Aorta (tissue), 5 donors: ENCODE data around the gene ZXDC. TPM values are rescaled to one million over a fixed set of nuclear protein-coding genes. Genes with fewer than 3 reads are reported as not detected.
A peak's percentile ranks its signal among the peaks of the same experiment; 100 is the strongest.

ENCODE experiments used
- ATAC-seq: fragments of 200-7000 bp; cut with Tn5 transposase; one replicate; pipeline ENCODE4 v1.9.1; 2022; ENCODE audit warnings: moderate library complexity; ENCODE audit not compliant: low FRiP score
- DNase-seq, 2 donors: peaks; one replicate each; pipeline ENCODE4 v3.0.0-alpha.2; 2020
- H3K27ac ChIP-seq, 2 donors: one replicate each; pipeline ENCODE4 v1.5.1; 2013; ENCODE audit warnings: low read length in 2 of 2, mild to moderate bottlenecking in 2 of 2, moderate library complexity in 2 of 2, control low read depth in 1 of 2, inconsistent platforms in 1 of 2, low read depth in 1 of 2
- H3K27me3 ChIP-seq, 2 donors: one replicate each; pipeline ENCODE4 v1.6.1; 2013; ENCODE audit warnings: control low read depth in 1 of 2, low read length in 1 of 2, mild to moderate bottlenecking in 1 of 2, moderate library complexity in 1 of 2; ENCODE audit not compliant: insufficient read depth in 2 of 2, control insufficient read depth in 1 of 2
- H3K36me3 ChIP-seq, 2 donors: one replicate each; pipeline ENCODE4 v1.6.1; 2013; ENCODE audit warnings: control low read depth in 1 of 2, low read length in 1 of 2, mild to moderate bottlenecking in 1 of 2; ENCODE audit not compliant: insufficient read depth in 2 of 2, control insufficient read depth in 1 of 2
- H3K4me1 ChIP-seq, 2 donors: one replicate each; pipeline ENCODE4 v1.6.1; 2013; ENCODE audit warnings: low read length in 2 of 2, control low read depth in 1 of 2, mild to moderate bottlenecking in 1 of 2, moderate library complexity in 1 of 2; ENCODE audit not compliant: insufficient read depth in 2 of 2, control insufficient read depth in 1 of 2
- H3K4me3 ChIP-seq, 2 donors: one replicate each; pipeline ENCODE4 v1.5.1; 2013; ENCODE audit warnings: low read length in 2 of 2, control low read depth in 1 of 2, mild to moderate bottlenecking in 1 of 2
- H3K9me3 ChIP-seq: one replicate; pipeline ENCODE4 v1.6.1; 2013; ENCODE audit warnings: mild to moderate bottlenecking, low read length; ENCODE audit not compliant: control insufficient read depth
- WGBS, 2 donors: extraction: QIAGEN DNeasy Blood & Tissue Kit; methylation state at CpG; one replicate each; pipeline ENCODE4 v1.1.7; 2013; 5-methylcytosine and 5-hydroxymethylcytosine counted together
- intact Hi-C, 2 donors: fragments of 100-400 bp; cut with DNase I; formaldehyde crosslinking; loops; one replicate each; pipeline versions ENCODE4 v1.14.2 to v1.15.0; 2022
- polyA plus RNA-seq, 2 donors: library from polyadenylated mRNA; stranded (reverse); fragments of 200-250 nt; gene quantifications; one replicate each; pipeline ENCODE4 v1.2.3, GENCODE V29; 2013
- total RNA-seq, 2 donors: library from RNA; stranded (reverse); fragmentation: NEBNext Ultra II Directional; extraction: Animal tissue kit (Norgen Biotek cat#: 25700); gene quantifications; one replicate each; pipeline ENCODE4 v1.2.1, GENCODE V29; 2021
- donor health status: healthy with polysubstance abuse.
- donor health status: Bipolar disorder and iron deficiency.
- donor health status: DM: no; HTN: no; CAD: no.
- donor health status: DM: no; HTN: no; CAD: no.
- donor health status: DM: yes; HTN: yes; CAD: no.

The ZXDC gene
- total and polyA plus RNA-seq, 4 donors = 4.4 to 37.5 (median 25.8) TPM

DNA sequence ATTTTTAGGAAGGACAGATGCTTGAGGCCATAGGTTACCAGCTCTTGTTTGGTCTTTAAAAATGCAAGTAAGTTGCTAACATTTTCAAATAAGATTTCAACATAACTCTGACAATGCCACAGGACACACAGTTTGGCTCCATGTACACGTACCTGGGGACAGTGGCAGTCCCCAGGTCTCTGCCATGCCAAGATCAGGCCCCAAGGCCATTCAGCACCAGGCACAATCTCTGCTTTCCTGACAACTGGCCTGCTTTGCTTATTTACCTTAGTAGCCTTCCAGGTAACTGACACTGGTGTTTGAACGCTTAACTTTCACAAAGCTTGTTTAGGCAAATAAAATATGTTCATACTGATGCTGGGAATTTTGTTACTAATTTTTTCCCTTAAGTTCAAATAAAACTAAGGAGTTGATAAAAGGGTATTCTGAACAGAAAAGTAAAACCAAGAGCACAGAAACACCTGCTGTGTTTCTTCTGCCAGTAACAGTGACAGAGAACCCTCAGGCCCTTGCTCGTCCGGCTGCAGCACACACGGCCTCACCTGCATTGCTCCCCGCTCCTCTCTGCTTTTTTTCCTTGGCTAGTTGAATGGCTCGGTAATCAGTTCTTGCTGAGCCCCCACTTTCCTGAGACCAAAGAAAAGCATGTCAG, 16.5 kb downstream of the ZXDC start:
- WGBS, 2 donors = 82 to 83% methylated on average over 7 of the region's 7 CpGs
- Histone ChIP-seq H3K27me3 (no peaks in the 10 kb centered on the region), H3K4me1 (no peaks in the 10 kb centered on the region), H3K36me3 (peaks cover 0 to 4% of the 10 kb centered on the region in 2 donors), H3K9me3 (no peaks in the 10 kb centered on the region), H3K4me3 (no peak overlapping the region), H3K27ac (no peak overlapping the region)
- ATAC-seq (no peak), DNase-seq (no peak)
- intact Hi-C loops = no loop called here

DNA sequence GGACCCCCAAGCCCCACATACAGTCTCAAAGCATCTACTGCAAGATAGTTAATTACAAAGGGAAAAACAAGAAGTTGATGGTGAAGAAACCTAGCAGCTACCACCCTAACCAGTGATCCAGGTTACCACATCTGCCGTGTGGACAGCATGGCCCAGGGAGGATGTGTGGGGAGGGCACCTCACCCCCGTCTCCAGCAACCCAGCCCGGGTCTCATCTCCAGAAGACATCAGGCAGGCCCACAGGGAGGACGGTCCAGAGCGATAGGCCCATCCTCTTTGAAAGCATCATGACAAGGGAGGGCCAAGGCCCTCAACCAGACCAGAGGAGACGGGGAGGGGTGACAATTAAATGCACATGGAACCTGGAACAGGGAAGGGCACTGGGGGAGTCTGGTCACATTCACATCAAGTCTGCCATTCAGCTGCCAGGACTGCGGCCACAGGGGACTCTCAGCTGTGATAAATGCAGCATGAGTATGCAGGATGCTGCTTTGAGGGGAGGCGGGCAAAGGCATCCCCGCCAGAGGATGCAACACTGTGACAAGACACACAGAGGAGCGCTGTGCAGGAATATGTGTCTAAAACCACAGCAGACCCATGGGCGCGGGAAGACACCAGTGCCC, 18.8 kb downstream of the ZXDC start:
- no peak for ATAC-seq
- H3K4me3 ChIP-seq = no peak overlapping the region
- intact Hi-C loops = no loop called here
- peak in 1 of 2 donors; percentile 32 for DNase-seq
- WGBS, 2 donors = 81 to 89% methylated on average over 12 of the region's 12 CpGs
- peaks cover 0 to 4% of the 10 kb centered on the region in 2 donors for H3K36me3 ChIP-seq
- no peaks in the 10 kb centered on the region for H3K27me3 ChIP-seq
- H3K27ac ChIP-seq = no peak overlapping the region
- H3K4me1 ChIP-seq = no peaks in the 10 kb centered on the region
- H3K9me3 ChIP-seq = no peaks in the 10 kb centered on the region

- no peaks in the 10 kb centered on the region for H3K4me1 ChIP-seq
- H3K36me3 ChIP-seq = peaks cover 0 to 6% of the 10 kb centered on the region in 2 donors
- intact Hi-C loops = no loop called here
- no peaks in the 10 kb centered on the region for H3K9me3 ChIP-seq
- ATAC-seq (no peak), DNase-seq (peak in 1 of 2 donors; percentile 63)
- no peaks in the 10 kb centered on the region for H3K27me3 ChIP-seq
- no peak overlapping the region for H3K4me3 ChIP-seq
- WGBS, 2 donors = 63 to 65% methylated on average over 4 of the region's 4 CpGs
- no peak overlapping the region for H3K27ac ChIP-seq
Measured at GRCh38 chr3:126456211-126456610, 19.5 kb downstream of the ZXDC start.

DNA sequence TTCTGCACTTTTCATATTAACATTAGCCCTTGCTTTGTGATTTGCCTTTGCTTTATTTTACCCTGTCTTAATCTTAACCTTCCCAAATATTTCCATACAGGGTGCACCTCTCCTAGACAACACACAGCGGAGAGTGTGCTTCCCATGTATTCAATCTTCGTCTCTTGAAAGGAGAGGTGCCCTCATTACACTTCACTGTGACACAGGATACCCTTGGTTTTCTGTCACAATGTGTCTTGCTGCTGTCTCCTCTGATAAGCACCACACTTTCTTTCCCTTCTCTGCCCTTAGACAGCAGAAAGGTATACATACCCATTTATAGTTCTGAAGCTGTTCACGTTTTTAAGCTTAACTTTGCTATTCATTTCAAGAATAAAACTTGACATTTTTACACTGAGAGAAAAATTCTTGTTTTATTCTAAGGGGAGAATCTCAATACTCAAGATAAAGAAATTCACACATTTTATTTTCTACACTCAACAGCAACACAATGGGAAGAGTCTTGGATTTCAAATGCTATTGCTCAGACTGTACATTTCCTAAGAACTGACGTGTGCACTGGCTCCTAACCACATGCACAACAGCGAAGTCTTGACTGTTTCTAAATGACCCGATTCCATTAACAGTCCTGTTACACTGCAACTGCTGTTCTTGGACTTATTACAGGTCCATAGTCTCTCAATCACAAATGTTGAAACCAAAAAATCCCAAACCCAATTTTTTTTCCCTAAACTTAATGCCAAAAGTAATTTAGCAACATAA, 21.1 kb downstream of the ZXDC start:
- Histone ChIP-seq H3K27ac (no peak overlapping the region), H3K9me3 (no peaks in the 10 kb centered on the region), H3K4me3 (no peak overlapping the region), H3K27me3 (no peaks in the 10 kb centered on the region), H3K4me1 (no peaks in the 10 kb centered on the region), H3K36me3 (peaks cover 0 to 5% of the 10 kb centered on the region in 2 donors)
- 53 to 54% methylated on average over 6 of the region's 6 CpGs for WGBS, 2 donors
- no peak for DNase-seq
- ATAC-seq = no peak
- intact Hi-C loops = no loop called here

GRCh38 chr3:126454025-126454424, 21.7 kb downstream of the ZXDC start:
- intact Hi-C loops = no loop called here
- Histone ChIP-seq H3K36me3 (peaks cover 0 to 5% of the 10 kb centered on the region in 2 donors), H3K4me1 (no peaks in the 10 kb centered on the region), H3K27me3 (no peaks in the 10 kb centered on the region), H3K4me3 (no peak overlapping the region), H3K27ac (no peak overlapping the region), H3K9me3 (no peaks in the 10 kb centered on the region)
- DNase-seq = no peak
- ATAC-seq = no peak
- WGBS, 2 donors = 80 to 83% methylated on average over 1 of the region's 1 CpG

GRCh38 chr3:126452213-126452612, 23.5 kb downstream of the ZXDC start:
- intact Hi-C loops = no loop called here
- no peak overlapping the region for H3K4me3 ChIP-seq
- no peaks in the 10 kb centered on the region for H3K9me3 ChIP-seq
- DNase-seq (peak in 1 of 2 donors; percentile 37), ATAC-seq (no peak)
- 87 to 88% methylated on average over 9 of the region's 9 CpGs for WGBS, 2 donors
- H3K27ac ChIP-seq = no peak overlapping the region
- H3K36me3 ChIP-seq = peaks cover 0 to 5% of the 10 kb centered on the region in 2 donors
- H3K4me1 ChIP-seq = no peaks in the 10 kb centered on the region
- H3K27me3 ChIP-seq = no peaks in the 10 kb centered on the region

- intact Hi-C loops = no loop called here
- 89 to 90% methylated on average over 12 of the region's 12 CpGs for WGBS, 2 donors
Measured at GRCh38 chr3:126451511-126451910, 24.2 kb downstream of the ZXDC start.

DNA sequence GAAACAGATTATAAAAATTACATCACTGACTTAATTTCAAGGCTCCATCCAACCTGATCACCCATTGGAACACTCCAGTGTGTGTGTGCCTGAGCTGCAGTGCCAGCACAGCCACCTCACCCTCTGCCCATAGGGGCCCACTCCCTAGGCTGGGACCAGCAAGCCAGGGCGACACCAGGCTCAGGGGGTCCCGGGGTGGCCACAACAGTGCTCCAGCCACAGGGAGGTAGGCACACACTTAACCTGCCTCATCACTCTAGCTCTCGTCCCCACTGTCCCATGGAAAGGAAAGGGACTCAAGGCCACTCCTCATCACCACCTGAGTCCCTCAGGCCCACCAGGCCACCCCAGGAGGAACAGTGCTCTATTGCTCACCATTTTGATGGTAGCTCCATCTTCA, 24.9 kb downstream of the ZXDC start:
- Histone ChIP-seq H3K27ac (no peak overlapping the region), H3K4me1 (no peaks in the 10 kb centered on the region), H3K36me3 (peaks cover 0 to 3% of the 10 kb centered on the region in 2 donors), H3K27me3 (no peaks in the 10 kb centered on the region), H3K9me3 (no peaks in the 10 kb centered on the region), H3K4me3 (no peak overlapping the region)
- ATAC-seq (no peak), DNase-seq (peak in 1 of 2 donors; percentile 22)
- intact Hi-C loops = no loop called here
- WGBS, 2 donors = 94 to 95% methylated on average over 3 of the region's 3 CpGs

More at GRCh38 chr3:126451511-126451910, 24.2 kb downstream of the ZXDC start:
- Histone ChIP-seq H3K36me3 (peaks cover 0 to 3% of the 10 kb centered on the region in 2 donors), H3K27ac (no peak overlapping the region), H3K4me1 (no peaks in the 10 kb centered on the region), H3K9me3 (no peaks in the 10 kb centered on the region), H3K27me3 (no peaks in the 10 kb centered on the region), H3K4me3 (no peak overlapping the region)
- ATAC-seq (no peak), DNase-seq (peak in 1 of 2 donors; percentile 44)
